NT2/D1 (cell line): ENCODE measurements around the gene UBAC2.

Experiments used
- SUZ12 ChIP-seq: IDR thresholded peaks from 2 replicates; pipeline ENCODE4 v1.6.1; 2011; ENCODE audit not compliant: insufficient read length, insufficient read depth; ENCODE audit errors: extremely low read depth
- YY1 ChIP-seq: IDR thresholded peaks from 2 replicates; pipeline ENCODE4 v1.6.1; 2011; ENCODE audit not compliant: insufficient read length, insufficient read depth
- ZNF274 ChIP-seq: IDR thresholded peaks from 2 replicates; pipeline ENCODE4 v1.6.1; 2011; ENCODE audit warnings: mild to moderate bottlenecking, low read depth, low read length

DNA sequence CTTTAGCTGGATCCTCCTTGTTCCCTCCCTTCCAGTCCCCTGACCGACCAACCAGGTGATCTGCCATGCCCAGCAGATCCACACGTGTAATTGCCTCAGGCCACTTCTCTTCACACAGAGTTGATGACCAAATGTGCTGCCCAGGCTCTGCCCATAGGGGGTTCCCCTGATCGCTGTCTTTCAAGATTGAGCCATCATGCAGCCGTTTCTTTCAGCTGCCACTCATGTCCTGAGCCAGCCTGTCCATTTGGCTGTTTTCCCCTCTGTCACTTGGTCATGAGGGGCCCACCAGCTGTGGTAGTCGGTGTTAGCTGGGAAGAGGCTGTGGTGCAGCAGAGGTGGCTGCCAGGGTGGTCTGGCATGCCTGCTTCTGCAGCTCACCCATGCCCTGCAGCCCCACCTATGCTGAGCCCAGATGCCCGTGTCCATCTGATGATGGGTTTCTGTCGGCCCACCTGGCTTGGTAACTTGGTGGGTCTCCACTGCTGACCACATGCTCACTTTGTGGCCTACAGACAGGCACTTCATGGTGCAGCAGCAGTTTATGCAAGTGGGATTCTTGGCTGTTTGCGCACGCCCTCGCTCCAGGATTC lies 142.2 kb downstream of the UBAC2 start:
- TF ChIP-seq YY1: no peak
- no peak for TF ChIP-seq SUZ12
- TF ChIP-seq ZNF274: no peak
